GM18868 (cell line): ENCODE measurements around the gene TEX26.

Experiments used
- ATAC-seq: cut with Tn5 transposase; IDR thresholded peaks from one replicate; pipeline ENCODE4 v1.9.1; 2021; ENCODE audit warnings: mild to moderate bottlenecking, moderate library complexity; ENCODE audit not compliant: unreplicated experiment

Gene TEX26

GRCh38 chr13:30974350-30974749 is 41.9 kb downstream of the TEX26 start:
- ATAC-seq: no peak

- no peak for ATAC-seq
These were observed 43.6 kb downstream of the TEX26 start for GRCh38 chr13:30976025-30976424.

GRCh38 chr13:30978981-30979956 is 46.8 kb downstream of the TEX26 start:
- ATAC-seq: peak; percentile 48

- ATAC-seq: no peak
These were observed 50.0 kb downstream of the TEX26 start for GRCh38 chr13:30982506-30982905.

- no peak for ATAC-seq
These were observed 50.5 kb downstream of the TEX26 start for GRCh38 chr13:30982906-30983305.

DNA sequence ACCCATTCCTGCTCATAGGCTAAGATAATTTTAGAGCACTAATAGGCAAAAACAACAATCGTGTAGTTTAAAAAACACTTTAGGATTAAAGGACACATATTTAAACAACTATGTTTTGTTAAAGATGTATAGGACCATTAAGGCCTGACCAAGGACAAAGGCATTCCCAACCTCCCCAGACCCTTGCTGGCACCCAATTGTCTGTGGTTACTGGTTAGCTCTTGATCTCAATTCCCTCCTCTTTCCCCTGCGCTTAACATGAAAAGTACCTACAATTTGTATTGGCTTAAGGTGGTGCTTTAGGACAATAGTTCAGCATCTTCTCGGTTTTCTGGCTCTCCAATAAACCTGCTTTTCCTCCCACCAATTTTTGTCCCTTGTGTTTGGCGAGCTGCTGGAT is 51.0 kb downstream of the TEX26 start:
- no peak for ATAC-seq

- no peak for ATAC-seq
These were observed 52.2 kb downstream of the TEX26 start for GRCh38 chr13:30984620-30985019.

DNA sequence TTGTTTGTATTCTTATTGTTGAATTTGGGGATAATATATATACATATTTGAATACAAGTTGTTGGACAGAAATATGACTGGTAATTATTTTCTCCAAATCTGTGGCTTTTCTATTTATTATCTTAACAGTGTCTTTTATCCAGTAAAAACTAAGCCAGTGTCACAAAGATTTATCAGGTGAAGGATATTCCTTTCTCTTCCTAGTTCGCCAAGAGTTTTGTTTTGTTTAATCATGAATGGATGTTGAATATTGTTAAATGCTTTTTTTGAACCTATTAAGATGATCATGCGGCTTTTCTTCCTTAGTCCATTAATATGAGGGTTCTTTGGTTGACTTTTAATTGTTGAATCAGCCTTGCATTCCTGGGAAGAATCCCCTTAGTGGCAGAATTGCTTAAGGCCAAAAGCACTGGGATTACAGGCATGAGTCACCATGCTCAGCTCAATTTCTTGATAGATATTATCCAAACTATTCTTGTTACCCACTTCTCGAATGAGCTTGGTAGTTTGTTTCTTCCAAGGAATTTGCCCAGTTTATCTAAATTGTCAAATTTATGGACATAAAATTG is 53.3 kb downstream of the TEX26 start:
- ATAC-seq: no peak

DNA sequence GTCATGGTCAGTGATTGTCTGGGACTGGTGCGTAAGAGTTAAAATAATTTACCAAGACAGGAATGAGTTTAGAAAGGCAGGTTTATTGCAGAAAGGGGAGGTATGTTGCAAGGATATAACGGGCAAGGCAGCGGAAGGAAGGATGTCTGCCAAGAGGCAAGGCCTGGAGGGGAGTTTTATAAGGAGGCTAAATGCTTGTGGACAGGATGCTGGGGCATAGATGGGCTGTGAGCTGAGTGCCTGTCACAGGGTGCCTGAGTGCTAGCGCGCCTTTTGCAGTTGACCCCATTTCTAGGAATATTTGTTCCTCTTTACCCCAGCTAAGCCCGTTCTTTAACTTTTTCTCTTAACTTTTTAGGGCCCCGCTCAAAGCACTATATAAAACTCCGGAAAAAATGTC is 58.7 kb downstream of the TEX26 start:
- no peak for ATAC-seq

DNA sequence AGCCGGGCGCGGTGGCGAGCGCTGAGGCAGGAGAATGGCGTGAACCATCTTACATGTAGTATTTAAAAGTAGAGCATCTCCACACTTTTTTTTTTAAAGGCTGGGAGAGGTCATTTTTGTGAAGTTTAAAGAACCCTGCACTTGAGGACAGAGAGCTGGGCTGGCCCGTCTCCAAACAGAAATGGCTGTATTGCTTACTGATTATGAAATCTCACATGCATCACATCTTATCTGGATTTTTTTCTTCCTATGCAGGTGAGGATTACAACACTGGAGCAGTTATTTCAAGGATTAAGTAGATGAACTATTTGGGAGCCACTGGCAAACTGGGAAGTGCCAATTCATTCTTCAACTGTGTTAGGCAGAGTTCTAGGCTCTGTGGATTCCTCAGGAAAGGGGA is 59.5 kb downstream of the TEX26 start:
- ATAC-seq: no peak

- no peak for ATAC-seq
These were observed 62.9 kb downstream of the TEX26 start for GRCh38 chr13:30995331-30995730.

DNA sequence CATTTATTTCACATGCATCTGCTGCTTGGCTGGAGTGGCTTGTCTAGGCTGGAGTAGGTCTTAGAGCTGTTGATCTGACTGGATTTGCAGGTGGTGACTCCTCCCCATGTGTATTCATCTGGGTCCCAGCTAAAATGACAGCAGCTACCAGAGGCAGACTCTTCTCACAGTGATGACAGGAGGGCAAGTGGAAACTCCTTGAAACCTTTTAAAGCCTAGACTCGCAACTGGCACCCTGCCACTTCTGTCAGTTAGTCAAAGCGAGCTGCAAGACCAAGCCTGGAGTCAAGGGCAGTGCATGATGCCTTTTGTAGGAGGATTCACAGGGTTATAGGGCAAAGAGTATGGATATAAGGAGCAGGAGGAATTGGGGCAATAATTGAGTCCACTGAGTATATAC is 65.2 kb downstream of the TEX26 start:
- ATAC-seq: no peak

DNA sequence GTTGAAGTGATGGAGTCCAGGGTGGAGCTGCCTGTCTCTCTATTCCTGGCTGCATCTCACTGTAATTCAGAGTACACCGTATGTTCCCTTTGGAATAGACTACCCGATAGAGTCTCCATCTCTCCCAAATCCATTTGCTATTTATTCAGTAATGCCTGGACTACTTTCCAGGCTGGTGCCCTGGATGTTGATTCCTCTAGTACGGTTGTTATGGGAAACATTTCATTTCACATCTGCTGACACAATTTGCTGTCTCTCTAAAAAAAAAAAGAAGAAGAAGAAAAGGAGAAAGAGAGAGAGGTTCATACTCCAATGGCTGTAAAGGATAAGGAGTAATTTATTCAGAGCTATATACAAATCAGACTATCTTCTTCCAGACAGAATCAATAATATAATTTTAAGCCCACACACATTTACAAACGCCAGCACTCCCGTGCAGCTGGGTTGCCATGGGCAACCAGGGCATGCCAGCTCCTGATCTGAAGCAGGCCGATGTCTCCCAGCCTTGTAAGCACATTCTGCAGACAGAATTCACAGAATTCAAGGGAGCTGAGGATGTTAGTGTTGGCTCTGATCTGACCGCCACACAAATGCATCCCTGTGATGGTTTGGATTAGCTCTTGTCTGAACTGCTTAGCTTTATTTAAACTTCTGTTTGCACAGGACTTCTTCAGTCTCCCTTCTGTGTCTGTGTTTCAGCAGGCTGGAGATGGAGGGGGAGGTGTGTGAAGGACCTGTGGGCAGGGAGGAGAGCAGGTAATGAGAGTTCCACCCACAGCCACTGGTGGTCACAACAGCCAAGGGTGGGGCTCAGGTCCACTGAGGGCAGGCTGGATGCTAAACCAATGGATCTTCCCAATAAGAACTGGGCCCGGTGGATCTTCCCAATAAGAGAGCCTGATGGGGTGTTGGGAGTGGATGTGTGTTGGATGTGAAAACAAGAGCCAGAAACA is 66.0 kb downstream of the TEX26 start:
- no peak for ATAC-seq

- ATAC-seq: no peak
These were observed 68.4 kb downstream of the TEX26 start for GRCh38 chr13:31000889-31001288.

DNA sequence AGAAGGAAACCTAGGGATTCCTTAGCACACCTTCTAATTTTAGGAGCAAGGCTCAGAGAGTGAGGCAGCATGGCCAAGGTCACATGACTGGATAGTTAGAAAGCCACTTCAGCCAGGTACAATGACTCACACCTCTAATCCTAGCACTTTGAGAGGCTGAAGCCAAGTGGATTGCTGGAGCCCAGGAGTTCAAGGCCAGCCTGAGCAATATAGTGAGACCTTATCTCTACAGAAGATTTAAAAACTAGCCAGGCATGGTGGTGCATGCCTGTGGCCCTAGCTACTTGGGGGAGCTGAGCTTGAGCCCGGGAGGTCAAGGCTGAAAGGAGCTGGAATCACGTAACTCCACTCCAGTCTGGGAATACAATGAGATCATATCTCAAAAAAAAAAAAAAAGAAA is 69.2 kb downstream of the TEX26 start:
- no peak for ATAC-seq

DNA sequence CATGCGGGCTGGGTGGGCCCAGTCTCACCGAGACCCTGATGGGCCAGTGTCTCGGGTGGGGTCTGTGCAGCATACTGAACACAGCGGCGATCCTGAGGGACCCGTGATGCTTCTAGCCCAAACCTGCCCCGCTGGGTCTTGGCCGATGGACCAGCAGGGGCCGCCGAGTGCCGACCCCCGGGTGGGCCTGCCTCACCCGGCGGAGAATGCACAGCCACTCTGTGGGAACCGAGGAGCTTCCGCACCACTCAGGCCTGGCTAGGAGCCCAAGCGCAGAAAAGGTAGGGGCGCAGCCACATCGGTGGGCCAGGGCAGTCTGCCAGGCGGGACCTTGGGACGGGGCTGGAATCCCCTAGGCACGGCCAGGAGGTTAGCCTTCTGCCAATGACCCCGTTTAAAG is 72.6 kb downstream of the TEX26 start:
- no peak for ATAC-seq

- no peak for ATAC-seq
These were observed 75.0 kb downstream of the TEX26 start for GRCh38 chr13:31007417-31007816.

DNA sequence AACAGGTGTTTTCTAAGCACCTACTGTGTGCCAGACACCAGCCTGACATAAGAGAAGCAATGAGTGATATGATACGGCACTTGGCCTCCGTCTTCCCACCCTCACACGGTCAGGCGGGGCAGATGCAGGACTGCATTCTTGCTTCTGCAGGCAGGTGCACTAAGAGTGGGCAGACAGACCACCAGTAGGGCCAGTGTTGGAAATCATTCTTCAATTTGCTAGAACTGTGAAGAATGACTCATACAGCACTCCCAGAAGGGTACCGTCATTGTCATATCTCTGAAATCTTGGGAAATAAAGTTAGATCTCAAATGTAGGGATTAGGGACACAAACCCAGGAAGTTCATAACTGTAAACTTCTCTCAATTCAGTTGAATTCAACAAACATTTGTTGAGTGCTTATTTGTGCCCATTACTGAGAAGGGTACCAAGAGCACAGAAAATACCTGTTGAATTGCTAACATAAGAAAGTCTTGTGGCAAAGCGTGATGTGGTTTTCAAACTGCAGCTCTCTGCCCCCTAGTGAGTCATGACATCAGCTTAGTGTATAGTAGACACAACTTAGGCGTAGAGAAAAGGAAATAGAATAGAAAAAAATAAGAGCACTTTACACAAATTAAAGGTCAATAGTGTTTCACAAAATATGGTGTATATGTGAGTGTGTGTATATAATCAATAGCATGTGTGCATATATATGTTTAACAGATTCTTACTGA is 76.1 kb downstream of the TEX26 start:
- no peak for ATAC-seq

GRCh38 chr13:31009166-31009565 is 76.7 kb downstream of the TEX26 start:
- ATAC-seq: no peak

GRCh38 chr13:31010296-31010695 is 77.8 kb downstream of the TEX26 start:
- no peak for ATAC-seq
